ENCODE data around the gene SRD5A2.
"Not testable (repeated sequence)": the region's sequence is repeated elsewhere in the genome, so short reads cannot be mapped to it uniquely, and the experiment has no call there.

The SRD5A2 gene

DNA sequence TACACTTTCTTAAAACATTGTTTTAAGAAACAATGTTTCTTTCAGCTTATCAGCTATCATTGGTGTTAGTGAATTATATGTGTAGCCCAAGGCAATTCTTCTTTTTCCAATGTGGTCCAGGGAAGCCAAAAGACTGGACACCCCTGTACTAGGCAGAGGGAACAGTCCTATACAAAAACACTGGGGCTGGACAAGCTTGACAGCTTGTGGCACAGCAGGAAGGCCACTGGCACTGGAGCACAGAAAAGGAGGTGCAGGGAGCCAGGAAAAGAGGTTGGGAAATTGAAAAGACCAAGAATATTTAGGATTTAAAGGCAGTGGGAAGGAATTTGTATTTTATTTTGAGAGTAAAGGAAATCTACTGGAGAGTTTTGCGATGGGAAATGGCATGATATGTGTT lies 47.7 kb downstream of the SRD5A2 start:
- DNase-seq (ENCODE audit: low read depth) = no peak

DNA sequence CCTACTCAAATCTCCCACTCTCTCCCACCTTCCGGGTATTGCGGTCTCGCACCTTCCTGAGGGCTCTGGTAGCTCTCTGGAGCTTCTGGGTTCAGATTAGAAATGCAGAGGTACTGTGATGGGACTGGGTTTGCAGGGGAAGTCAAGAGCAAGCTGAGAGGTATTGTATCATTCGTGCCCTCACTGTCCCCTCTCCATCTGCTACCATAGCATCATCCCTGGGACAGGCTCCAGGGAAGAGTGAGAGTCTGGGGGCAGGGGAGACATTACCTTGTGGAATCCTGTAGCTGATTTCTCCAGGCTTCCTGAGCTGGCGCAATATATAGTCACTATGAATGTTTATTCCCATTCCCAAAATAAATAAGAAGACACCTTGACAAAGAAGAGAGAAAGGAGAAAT lies 49.6 kb downstream of the SRD5A2 start:
- DNase-seq (ENCODE audit: low read depth) = no peak

- no peak for DNase-seq (ENCODE audit: low read depth)
Measured at GRCh38 chr2:31529256-31529655, 51.5 kb downstream of the SRD5A2 start.

- no peak for DNase-seq (ENCODE audit: low read depth)
Measured at GRCh38 chr2:31528823-31529222, 51.9 kb downstream of the SRD5A2 start.

DNA sequence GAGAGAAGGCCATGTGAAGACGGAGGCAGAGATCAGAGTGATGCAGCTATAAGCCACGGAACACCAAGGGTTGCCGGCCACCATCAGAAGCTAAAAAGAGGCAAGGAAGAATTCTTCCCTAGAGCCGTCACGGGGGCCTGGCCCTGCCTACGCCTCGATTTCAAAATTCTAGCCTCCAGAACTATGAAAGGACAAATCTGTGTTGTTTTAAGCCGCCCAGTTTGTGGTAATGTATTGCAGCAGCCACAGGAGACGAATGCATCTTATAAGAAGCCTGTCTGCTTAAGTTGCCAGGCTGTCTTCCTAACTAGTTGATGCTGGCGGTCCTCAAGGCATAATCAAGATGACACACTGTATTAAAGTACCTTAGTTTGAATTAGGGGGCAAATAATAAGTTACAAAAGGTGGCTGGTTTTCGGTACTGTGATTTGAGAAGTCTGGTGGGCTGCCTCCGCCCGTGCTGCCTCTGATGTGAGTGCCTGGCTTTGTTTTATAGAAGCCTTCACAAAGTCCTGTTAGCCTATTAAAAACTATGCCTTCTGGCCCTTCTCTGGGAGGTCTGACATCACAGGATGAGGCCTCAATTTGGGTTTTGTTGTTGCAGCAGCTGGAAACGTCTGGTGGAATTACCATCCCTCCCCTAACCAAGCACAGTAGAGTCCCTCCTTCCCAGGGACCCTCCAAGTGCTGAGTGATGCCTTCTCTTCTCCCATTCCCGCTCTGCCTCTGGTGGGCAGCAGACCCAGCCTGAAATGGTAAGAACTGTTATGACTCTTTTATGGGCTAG lies 53.6 kb downstream of the SRD5A2 start:
- DNase-seq (ENCODE audit: low read depth) = no peak

- DNase-seq (ENCODE audit: low read depth) = no peak
Measured at GRCh38 chr2:31525876-31526275, 54.9 kb downstream of the SRD5A2 start.

GRCh38 chr2:31524592-31524991 lies 56.1 kb downstream of the SRD5A2 start:
- no peak for DNase-seq (ENCODE audit: low read depth)

GRCh38 chr2:31523871-31524492 lies 56.8 kb downstream of the SRD5A2 start:
- DNase-seq (ENCODE audit: low read depth) = peak; percentile 26

- DNase-seq (ENCODE audit: low read depth) = no peak
Measured at GRCh38 chr2:31522786-31523185, 58.0 kb downstream of the SRD5A2 start.

DNA sequence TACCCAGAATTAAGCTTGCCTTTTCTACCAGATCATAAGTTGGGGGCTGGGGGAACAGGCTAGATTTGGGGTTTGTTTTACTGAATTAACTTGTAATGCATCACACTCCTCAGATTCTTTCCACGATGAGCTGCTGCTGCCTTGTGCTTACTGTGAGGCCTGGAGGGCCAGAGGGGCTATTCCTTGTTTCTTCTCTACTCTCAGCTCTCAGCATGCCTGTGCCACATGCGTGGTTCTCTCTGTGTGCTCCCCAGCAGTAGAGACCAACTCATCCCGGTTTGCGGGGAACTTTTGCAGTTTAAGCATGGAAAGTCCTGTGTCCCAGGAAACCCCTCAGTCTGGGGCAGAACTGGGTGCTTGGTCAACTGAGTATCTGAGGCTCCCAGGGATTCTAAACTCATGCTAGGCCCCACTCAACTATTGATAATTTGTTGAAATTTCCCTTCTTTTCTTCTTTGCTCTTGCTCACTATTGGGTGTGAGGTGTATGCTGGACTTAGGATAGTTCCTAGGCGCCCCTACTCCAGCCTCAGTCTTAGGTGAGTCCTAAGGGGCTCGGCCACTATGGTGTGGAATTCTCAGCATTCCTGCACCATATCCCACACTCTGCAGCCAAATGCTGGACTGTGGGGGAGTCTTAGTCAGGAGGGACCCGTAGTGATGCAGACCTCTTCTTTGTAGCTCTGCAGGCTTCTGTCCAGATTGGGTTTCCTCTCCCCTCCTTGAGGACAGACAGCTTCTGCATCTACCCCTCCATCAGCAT lies 63.1 kb downstream of the SRD5A2 start:
- DNase-seq (ENCODE audit: low read depth) = no peak

DNA sequence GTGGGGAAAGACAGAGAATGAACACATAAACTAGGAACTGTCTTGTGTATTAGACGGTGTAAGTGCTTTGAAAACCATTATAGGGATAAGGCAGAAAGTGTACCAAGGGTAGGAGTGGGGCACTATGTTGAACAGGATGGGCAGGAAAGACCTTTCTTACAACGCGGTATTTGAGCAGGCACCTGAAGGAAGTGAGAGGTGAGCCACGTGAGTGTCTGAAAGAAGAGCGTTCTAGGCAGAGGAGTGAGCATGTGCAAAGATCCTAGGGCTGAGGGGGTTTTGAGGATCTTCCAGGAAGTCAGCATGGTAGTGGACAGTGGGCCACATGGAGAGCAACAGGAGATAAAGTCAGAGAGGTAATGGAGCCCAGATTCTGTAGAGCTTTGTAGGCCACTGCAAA lies 65.2 kb downstream of the SRD5A2 start:
- no peak for DNase-seq (ENCODE audit: low read depth)

DNA sequence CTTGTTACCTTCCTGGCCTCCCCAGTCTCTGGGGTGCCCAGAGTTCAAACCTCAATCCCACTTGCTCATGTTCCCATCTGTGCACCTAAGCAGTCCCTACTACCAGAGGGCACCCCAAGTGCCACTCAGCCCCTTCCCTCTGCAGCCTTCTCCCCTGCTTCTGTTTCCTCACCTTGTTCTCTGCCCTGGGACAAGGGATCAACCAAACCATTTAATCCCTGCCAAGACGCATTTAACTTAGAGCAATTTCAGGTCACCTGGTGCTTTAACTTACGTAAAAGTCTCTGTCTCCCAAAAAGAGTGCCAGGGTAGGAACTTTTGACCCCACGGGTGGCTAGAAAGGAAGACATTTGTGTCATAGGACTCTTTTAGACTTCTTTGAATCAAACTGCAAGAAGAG lies 67.2 kb downstream of the SRD5A2 start:
- no peak for DNase-seq (ENCODE audit: low read depth)

DNA sequence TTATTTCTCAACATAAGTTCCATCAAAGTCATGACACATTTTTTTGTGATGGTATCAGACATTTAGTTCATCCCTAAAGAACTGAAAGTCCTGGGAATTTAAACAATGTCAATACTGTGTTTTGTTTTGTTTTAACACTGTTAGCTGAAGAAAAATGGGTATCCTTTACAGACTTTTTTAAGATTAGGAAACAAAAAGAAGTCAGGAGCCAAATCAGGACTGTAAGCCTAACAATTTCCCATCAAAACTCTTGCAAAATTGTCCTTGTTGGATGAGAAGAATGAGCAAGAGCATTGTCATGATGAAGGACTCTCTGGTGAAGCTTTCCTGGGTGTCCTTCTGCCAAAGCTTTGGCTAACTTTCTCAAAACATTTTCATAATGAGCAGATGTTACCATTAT lies 69.4 kb downstream of the SRD5A2 start:
- DNase-seq (ENCODE audit: low read depth) = no peak

GRCh38 chr2:31505111-31505510 lies 75.6 kb downstream of the SRD5A2 start:
- no peak for DNase-seq (ENCODE audit: low read depth)

DNA sequence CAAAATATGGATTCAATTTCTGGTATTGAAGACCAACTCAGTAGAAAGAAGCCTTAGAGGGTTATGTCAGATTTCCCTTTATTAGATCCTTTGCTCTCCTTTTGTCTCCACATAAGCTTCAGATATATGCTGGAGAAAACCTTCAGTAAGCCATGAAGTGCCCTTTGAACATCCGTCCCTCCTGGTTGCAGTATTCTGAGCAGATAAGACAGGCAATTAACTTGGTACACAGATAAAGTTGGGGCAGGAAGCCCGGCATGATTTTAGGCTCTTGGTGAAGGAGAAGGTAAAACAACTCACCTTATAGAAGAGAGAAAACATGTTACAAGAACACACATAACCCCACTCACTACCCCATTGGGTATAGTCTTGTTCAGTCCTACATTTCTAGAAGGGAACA lies 76.4 kb downstream of the SRD5A2 start:
- DNase-seq (ENCODE audit: low read depth) = no peak

DNA sequence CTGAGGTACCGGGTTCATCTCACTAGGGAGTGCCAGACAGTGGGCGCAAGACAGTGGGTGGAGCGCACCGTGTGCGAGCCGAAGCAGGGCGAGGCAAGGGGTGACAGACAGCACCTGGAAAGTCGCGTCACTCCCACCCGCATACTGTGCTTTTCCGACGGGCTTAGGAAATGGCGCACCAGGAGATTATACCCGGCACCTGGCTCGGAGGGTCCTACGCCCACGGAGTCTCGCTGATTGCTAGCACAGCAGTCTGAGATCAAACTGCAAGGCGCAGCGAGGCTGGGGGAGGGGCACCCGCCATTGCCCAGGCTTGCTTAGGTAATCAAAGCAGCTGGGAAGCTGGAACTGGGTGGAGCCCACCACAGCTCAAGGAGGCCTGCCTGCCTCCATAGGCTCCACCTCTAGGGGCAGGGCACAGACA lies 84.3 kb downstream of the SRD5A2 start:
- DNase-seq (ENCODE audit: low read depth) = not testable (repeated sequence)

- not testable (repeated sequence) for DNase-seq (ENCODE audit: low read depth)
Measured at GRCh38 chr2:31489339-31489738, 91.4 kb downstream of the SRD5A2 start.

GRCh38 chr2:31483246-31483645 lies 97.5 kb downstream of the SRD5A2 start:
- no peak for DNase-seq (ENCODE audit: low read depth)

- peak; percentile 42 for DNase-seq (ENCODE audit: low read depth)
Measured at GRCh38 chr2:31476511-31477180, 104.1 kb downstream of the SRD5A2 start.

DNA sequence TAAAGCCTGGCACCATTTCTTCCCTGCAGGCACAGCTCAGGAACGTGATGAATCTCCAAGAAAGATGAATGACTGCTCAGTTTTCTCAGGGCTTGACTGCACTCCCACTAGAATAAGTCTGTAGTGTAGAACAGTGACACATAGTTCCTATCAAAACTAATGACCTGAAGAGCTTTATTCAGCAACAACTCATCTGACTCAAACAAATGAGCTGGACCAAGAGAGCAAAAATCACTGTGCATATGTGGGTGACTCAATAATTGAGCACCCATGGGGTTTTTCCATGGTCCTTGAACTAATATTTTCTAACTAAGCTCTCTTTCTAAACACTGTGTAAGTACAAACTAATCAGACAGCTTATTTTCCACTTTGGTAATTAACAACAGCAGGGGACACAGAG lies 105.0 kb downstream of the SRD5A2 start:
- DNase-seq (ENCODE audit: low read depth) = peak; percentile 31

DNA sequence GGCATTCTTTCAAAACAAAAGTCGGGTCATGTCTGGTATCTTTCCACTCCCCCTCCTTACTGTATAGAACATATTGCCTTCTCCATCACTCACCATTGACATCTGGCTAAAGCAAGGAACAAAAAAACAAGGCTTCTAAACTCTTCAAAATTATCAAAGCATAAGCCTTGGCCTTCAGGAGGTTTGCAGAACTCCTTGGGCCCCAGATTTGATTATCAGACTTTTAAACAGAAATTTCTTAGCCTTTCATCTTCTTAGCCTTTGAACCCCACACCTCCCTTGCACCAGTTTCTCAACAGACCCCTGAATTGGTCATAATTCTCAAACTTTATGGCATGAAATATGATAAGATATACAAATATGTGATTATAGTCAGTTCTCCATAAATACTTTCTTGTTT lies 106.4 kb downstream of the SRD5A2 start:
- DNase-seq (ENCODE audit: low read depth) = no peak

All from HS-27A (cell line).